Measurements from ENCODE around the gene DHX8.

GRCh38 chr17:43457362-43457692 lies 26.4 kb upstream of the DHX8 start:
- TF ChIP-seq POLR2A (IDR thresholded peaks at IDR 0.05; ENCODE audit: borderline replicate concordance, extremely low read depth, insufficient read depth, insufficient read length) (no peak), JUND (IDR thresholded peaks at IDR 0.05) (no peak), RAD21 (IDR thresholded peaks at IDR 0.05; ENCODE audit: low read depth) (no peak), CTCF (IDR thresholded peaks at IDR 0.05 in 2 of 3, conservative IDR thresholded peaks at IDR 0.05 in 1 of 3; ENCODE audit: borderline replicate concordance in 1 of 3, insufficient read depth in 1 of 3, low read depth in 2 of 3, low read length in 2 of 3) (no peak)

Measured in HCT116 (cell line).